ENCODE data around the gene RNF146.
"Not testable (repeated sequence)": the region's sequence is repeated elsewhere in the genome, so short reads cannot be mapped to it uniquely, and the experiment has no call there.

The RNF146 gene

DNA sequence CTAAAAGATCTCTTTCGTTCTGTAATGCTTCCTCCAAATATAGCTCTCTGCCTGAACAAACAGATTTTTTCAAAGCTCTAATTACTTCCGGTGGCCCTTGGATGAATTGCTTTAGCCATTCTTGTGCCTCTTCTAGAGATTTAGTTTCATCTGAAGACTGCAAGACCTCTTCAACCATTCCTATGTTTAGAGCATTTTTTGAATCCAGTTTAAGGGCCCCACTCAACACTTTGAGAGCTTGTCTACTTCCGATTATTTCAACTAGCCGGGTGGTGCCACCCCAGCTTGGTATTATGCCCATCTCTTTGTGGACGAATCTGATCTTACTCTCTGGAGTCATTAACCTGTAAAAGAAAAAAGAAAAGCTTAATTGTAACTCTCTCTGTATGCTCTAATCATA, 23.3 kb downstream of the RNF146 start:
- DNase-seq: no peak

DNA sequence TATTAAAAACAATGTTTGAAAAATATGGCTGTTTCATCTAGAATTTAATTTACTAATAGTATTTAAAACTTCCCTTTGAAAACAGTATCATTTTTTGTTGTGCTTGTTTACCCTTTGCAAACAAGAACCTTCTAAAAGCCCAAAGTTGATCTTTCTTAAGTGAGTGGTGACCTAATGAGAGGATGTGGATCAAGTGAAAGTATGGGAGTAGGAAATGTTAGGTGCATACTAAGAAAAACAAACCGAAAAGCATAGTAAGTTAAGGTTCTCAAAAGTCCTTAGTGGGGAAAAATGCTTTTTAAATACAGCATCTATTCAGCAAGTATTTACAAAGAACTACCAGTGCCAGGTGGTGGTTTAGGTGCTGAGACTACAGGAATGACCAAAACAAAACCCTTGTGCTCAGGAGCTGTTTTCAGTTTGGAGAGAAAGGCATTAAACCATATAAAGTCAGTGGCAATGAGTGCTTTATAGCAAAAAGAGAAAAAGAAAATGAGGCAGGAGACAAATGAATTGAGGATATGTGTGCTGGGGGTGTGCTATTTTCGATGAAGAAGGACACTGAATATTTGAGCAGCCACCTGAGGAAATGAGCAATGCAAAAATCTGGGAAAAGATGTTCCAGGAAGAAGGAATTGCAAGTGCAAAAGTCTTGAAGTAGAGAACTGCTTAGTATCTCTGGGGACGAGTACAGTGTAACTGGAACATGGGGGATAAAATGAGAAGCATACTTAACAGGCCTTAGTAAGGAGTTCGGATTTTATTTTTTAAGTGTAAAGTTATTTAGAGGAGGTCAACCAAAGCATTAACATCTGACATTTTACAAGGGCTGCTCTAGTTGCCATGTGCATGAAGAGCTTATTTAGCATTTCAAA, 24.0 kb downstream of the RNF146 start:
- no peak for DNase-seq

DNA sequence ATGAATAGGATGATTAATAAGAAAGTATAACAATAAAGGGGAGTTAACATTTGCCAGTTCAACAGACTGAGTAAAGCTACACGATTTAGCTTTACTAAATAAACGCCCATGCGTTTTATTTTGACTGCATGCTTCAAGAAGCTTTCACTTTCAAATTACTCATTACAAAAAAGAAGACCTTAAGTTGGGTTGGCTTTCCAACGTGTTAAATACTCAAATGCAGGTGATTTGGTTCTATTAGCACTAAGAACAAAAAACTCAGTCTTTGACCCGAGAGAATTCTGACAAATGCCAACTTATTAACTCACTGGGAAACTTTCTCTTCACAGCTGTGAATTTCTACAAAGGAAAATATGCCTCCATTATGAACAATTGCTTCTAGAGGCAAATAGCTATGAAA, 24.8 kb downstream of the RNF146 start:
- no peak for DNase-seq

DNA sequence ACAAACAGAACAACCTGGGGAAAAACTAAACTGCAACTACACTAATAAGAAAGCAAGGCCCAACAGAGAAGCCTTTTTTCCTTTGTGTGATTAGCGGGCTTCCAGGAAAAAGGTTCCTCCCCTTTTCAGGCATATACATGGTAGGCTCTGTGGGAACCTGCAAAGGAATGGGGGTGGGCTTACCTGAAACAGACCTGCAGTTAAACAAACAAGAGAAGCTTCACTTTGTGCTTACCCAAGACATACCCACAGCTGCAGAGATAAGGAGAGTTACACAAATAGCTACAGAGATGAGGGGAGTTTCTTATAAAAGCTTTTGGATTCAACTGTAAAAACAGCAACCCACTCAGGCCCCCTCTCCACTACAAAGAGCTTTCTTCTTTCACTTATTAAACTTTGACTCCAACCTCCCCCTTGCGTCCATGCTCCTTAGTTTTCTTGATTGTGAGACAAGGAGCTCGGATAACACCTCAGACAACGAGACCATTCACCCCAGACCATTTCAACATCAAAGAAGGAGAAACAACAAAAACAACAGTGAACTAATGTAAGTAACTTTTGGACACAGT, 30.9 kb downstream of the RNF146 start:
- DNase-seq: no peak

DNA sequence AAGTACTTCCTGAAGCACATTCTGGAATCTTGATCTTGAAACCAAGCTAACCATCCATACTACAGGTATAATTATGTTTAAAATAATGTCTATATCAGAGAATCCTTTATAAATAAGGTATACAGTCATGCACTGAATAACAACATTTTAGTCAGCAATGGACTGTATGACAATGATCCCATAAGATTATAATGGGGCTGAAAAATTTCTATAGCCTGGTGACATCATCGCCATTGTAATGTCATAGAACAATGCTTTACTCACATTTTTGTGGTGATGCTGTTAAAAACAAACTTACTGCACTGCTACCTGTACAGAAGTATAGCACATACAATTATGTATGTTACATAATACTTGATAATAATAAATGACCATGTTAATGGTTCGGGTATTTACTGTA, 31.8 kb downstream of the RNF146 start:
- DNase-seq: no peak

DNA sequence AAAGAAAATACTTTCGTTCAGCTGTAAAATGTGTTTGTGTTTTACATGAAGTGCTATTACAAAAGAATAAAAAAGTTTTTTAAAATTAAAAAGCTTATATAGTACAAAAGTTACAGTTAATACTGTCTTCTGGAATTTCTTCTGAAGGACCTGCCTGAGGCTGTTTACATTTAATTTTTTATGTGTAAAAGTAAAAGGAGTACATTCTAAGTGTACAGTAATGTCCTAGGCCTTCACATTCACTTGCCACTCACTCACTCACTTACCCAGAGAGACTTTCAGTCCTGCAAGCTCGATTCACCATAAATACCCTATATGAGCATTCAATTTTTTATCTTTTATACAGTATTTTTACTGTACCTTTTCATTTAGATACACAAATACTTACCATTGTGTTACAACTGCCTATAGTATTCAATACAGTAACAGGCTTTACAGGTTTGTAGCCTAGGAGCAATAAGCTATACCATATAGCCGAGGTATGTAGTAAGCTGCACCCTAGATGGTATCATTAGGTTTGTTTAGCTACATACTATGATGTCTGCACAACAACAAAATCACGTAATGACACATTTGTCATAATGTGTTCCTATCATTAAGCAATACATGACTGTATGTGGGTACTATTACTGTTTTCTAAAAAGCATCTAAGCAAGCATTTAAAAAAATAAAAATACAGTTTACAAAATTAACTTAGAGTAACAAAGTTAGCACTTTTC, 33.0 kb downstream of the RNF146 start:
- no peak for DNase-seq

DNA sequence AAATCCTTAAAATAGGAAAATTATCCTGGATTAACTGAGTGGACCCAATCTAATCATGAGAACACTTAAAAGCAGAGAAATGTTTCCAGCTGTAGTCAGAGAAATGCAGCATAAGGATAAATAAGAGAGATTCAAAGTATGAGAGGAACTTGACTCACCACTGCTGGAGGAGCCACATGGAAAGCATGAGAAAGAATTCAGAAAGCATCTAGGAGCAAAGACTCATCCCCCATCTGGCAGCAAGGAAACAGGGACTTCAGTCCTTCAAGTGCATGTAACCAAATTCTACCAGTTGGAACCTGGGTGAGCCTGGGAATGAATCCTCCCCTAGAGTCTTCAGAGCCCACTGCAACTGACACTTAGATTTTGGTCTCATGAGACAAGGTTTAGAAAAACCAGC, 33.7 kb downstream of the RNF146 start:
- no peak for DNase-seq

DNA sequence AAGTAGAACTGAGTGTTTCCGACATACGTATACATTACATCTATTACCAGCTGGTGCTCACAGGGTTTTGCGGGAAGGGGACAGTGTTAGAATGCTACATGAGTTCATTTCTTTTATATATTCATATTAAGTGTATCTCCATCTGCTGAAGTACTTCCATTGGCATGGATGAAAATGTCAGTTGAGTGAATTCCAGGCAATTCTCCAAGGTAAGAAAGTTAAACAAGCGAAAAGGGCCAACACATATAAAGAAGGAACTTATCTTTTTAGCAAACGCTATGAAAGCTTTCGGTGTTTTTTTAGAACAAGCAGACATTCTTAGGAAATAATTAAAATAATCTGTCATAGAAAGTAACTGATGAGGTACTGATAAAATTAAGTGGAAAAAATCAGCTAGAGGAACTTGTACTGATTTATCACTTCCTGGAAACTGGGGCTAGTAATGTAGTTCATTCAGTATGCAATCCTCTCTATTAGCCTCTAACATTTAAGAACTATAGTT, 34.6 kb downstream of the RNF146 start:
- no peak for DNase-seq

DNA sequence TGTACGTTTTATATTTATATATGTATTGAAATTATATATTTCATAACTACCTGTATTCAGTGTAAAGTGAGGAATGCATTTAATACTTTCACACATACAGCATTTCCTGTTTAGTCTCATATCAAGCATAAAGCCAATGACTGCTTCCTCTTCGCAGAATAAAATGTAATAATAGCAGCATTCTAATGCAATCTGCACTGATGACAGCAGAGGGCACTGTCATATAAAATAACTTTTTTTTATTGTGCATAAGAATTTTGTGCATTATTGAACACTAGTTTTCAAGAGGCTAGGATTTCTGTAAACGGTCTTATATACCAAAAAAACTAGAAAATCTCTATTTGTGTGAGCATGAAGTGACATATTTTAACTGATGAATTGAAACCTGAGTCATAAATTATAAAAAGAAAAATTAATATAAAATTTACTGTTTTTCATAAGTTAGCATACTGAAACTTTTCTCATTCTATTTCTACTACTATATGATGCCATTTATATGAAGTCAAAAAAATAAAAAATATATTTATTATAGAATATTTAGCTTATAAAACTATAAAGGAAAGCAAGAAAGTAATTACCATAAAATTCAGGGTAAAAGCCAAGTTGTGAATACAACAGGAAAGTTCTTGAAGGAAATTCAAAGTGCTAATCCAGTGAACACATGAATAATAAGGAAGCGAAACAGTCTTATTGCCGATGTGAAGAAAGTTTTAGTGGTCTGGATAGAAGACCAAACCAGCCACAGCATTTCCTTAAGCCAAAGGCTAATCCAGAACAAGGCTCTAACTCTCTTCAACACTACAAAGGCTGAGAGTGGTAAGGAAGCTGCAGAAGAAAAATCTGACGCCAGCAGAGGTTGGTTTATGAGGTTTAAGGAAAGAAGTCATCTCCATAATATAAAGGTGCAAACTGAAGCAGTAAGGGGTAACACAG, 36.3 kb downstream of the RNF146 start:
- DNase-seq: peak; percentile 62

DNA sequence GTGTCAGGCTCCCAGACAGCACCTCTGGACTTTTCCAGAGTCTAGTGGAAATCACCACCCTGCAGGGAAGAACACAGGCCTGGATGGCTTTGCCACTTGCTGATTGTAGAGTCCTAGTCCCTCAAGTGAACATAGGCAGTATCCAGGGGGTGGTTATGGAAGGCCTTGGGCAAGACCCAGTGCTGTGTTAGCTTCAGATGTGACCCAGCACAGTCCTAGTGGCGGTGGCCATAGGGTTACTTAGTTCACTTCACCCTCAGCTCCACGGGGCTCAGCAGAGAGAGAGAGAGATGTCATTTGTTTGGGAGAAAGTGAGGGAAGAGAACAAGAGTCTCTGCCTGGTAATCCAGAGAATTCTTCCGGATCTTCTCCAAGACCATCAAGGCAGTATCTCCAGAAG, 37.3 kb downstream of the RNF146 start:
- no peak for DNase-seq

DNA sequence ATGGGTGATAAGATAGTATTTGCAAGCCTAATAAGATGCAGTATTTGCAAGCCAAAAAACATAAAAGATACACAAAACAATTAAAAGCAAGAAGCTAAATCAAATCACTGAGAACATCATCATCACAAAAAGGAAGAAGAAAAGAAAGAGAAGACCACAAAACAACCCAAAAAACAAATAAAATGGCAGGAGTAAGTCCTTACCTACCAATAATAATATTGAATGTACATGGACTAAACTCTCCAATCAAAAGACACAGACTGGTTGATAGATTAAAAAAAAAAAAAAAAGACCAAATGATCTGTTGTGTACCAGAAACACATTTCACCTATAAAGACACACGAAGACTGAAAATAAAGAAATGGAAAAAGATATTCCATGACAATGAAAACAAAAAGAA, 39.1 kb downstream of the RNF146 start:
- DNase-seq: no peak

DNA sequence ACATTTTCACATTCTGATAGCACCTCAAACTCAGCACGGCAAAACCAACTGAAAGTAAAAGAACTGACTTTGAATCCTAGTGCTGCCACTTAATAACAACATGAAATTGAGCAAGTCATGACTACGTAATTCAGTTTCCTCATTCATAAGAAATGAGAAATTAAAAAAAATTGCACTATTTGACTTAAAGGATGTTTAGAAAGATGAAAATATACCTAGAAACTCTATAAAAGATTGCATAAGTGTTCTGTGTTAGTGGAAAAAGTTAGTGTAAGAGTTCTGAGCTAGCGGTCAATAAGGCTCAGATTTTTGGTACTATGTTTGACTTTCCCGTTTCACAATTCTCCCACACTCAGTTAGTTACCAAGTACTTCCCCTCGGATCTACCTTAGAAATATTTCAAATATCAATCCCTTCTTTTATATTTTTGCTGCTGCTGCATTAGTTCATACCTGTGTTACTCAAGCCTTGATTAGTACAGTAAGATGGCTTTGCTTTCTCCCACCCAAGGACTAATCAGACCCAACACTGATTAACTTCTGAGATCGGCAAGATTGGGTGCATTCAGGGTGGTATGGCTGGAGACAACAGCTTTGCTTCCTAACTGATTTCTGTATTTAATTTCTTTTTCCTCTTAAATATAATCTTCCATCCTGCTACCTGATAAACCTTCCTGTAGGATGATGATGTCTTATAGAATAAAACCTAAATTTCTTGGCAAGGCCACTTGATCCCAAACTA, 50.9 kb downstream of the RNF146 start:
- no peak for DNase-seq

DNA sequence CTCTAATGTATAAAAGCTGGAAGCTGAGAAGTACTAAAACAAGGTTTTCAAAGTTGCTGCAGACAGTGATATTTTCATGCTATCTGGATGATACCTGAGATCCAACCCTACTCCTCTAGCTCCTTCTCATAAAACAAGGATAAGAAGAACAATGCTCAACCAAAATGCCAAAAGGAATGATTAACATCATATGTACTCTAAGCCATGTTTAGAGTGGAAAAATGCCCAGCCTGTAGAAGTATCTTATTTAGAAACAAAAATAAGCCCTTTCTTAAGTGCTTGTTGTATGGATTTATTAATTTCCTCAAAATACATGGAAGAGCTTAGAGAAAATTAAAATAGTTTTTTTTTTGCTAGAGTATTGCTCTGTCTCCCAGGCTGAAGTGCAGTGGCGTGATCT, 53.0 kb downstream of the RNF146 start:
- no peak for DNase-seq

DNA sequence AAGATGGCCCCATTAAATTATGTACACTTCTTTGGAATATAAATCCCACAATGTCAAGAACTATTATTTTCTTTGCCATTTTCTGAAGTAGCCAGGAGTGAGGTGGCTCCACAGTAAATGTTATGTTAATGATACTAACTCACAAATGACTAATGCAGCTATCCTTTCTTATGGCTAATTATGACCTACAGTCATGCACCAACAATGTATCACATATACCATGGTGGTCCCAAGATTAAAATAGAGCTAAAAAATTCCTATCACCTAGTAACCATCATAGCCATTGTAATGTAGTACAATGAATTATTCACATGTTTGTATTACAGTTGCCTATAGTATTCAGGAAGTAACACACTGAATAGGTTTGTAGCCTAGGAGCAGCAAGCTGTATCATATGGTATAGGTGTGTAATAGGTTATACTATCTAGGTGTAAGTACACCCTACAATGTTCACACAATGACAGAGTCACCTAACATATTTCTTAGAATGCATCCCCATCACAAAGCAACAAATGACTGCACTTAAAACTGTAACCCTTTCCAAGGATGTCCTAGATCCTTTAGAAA, 61.5 kb downstream of the RNF146 start:
- no peak for DNase-seq

DNA sequence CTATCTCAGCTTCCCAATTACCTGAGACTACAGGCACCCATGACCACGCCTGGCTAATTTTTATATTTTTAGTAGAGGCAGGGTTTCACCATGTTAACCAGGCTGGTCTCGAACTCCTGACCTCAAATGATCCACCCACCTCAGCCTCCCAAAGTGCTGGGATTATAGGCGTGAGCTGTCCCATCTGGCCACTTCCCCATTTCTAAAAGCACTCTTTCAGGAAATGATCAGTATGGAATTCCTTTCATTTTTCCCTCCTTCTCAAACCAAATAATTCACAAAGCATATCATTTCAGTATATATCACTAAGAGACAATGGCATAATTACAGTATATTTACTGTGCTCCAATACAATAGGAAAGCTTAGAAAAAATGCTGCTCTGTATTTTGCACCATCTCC, 64.6 kb downstream of the RNF146 start:
- not testable (repeated sequence) for DNase-seq

DNA sequence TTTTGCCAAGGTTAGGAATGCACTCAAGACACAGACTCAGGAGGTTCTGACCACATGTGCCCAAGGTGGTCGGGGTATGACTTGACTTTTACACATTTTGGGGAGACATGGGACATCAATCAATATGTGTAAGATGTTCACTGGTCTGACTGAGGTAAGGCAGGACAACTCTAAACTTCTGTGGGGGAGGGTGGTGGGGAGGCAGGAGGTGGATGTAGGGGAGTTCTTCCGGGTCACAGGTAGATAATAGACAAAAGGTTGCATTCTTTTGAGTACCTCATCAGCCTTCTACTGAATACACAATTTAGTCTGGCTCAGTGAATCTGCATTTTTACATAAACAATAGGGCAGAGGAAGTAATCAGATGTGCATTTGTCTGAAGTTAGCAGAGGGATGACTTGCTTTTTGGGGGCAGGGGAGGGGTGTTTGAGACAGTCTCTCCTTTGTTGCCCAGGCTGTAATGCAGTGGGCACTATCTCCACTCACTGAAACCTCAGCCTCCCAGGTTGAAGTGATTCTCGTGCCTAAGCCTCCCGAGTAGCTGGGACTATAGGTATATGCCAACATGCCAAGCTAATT, 65.8 kb downstream of the RNF146 start:
- DNase-seq: no peak
